HL-60 (cell line): ENCODE measurements around the gene EFCAB8.

Experiments
- GABPA ChIP-seq: IDR thresholded peaks from 2 replicates; pipeline ENCODE4 v1.6.1; 2012; ENCODE audit warnings: low read depth
- POLR2AphosphoS5 ChIP-seq: IDR thresholded peaks from 2 replicates; pipeline ENCODE4 v1.6.1; 2012; ENCODE audit warnings: low read depth
- TF ChIP-seq, protein P1 (sequence below): IDR thresholded peaks from one replicate; pipeline ENCODE4 v1.5.1; 2011; ENCODE audit warnings: low read length, control low read depth, inconsistent platforms; ENCODE audit not compliant: insufficient read depth
- TF ChIP-seq, protein P2 (sequence below): IDR thresholded peaks from 2 replicates; pipeline ENCODE4 v1.6.1; 2012; ENCODE audit warnings: low read depth; ENCODE audit not compliant: insufficient replicate concordance

DNA sequence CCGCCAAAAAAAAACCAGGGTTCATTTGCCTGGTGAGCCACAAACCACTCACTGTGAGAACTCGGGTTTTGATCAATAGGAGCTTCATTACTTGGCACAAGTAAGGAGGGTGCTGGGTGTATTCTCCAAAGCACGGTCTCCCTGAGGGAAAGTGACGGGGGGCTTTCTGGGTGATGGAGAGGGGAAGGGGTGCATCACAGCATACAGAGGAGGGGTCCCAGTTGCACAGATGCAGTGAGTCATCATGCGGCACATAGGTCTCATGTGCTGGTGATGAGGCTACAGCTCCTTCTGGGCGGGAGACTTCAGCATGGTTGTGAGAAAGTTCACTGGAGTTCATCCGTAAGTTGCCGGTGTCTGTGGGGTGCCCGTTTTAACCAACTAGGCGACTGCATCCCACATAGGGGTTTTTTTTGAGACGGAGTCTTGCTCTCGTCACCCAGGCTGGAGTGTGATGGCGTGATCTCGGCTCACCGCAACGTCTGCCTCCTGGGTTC lies 109.3 kb downstream of the EFCAB8 start:
- TF ChIP-seq, protein P1, sequence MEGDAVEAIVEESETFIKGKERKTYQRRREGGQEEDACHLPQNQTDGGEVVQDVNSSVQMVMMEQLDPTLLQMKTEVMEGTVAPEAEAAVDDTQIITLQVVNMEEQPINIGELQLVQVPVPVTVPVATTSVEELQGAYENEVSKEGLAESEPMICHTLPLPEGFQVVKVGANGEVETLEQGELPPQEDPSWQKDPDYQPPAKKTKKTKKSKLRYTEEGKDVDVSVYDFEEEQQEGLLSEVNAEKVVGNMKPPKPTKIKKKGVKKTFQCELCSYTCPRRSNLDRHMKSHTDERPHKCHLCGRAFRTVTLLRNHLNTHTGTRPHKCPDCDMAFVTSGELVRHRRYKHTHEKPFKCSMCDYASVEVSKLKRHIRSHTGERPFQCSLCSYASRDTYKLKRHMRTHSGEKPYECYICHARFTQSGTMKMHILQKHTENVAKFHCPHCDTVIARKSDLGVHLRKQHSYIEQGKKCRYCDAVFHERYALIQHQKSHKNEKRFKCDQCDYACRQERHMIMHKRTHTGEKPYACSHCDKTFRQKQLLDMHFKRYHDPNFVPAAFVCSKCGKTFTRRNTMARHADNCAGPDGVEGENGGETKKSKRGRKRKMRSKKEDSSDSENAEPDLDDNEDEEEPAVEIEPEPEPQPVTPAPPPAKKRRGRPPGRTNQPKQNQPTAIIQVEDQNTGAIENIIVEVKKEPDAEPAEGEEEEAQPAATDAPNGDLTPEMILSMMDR, result no peak
- TF ChIP-seq, protein P2, sequence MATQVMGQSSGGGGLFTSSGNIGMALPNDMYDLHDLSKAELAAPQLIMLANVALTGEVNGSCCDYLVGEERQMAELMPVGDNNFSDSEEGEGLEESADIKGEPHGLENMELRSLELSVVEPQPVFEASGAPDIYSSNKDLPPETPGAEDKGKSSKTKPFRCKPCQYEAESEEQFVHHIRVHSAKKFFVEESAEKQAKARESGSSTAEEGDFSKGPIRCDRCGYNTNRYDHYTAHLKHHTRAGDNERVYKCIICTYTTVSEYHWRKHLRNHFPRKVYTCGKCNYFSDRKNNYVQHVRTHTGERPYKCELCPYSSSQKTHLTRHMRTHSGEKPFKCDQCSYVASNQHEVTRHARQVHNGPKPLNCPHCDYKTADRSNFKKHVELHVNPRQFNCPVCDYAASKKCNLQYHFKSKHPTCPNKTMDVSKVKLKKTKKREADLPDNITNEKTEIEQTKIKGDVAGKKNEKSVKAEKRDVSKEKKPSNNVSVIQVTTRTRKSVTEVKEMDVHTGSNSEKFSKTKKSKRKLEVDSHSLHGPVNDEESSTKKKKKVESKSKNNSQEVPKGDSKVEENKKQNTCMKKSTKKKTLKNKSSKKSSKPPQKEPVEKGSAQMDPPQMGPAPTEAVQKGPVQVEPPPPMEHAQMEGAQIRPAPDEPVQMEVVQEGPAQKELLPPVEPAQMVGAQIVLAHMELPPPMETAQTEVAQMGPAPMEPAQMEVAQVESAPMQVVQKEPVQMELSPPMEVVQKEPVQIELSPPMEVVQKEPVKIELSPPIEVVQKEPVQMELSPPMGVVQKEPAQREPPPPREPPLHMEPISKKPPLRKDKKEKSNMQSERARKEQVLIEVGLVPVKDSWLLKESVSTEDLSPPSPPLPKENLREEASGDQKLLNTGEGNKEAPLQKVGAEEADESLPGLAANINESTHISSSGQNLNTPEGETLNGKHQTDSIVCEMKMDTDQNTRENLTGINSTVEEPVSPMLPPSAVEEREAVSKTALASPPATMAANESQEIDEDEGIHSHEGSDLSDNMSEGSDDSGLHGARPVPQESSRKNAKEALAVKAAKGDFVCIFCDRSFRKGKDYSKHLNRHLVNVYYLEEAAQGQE, result no peak
- TF ChIP-seq GABPA (no peak), POLR2AphosphoS5 (no peak)
